ENCODE measurements around the gene LARP4. TPM values are rescaled to one million over a fixed set of nuclear protein-coding genes. Genes with fewer than 3 reads are reported as not detected.
"Not testable (repeated sequence)": the region's sequence is repeated elsewhere in the genome, so short reads cannot be mapped to it uniquely, and the experiment has no call there.

Gene LARP4
- total RNA-seq, 4 donors from 2014 or later = 25.2 to 55.3 (median 38.1) TPM

- H3K27me3 ChIP-seq = no peaks in the 10 kb centered on the region
- TF ChIP-seq POLR2A (IDR thresholded peaks at IDR 0.05) (no peak), CTCF (IDR thresholded peaks at IDR 0.05) (no peak)
- no peaks in the 10 kb centered on the region for H3K4me1 ChIP-seq
- H3K4me3 ChIP-seq = no peak overlapping the region
- H3K36me3 ChIP-seq = no peaks in the 10 kb centered on the region
- no peak for DNase-seq
- H3K27ac ChIP-seq = no peak overlapping the region
- no peaks in the 10 kb centered on the region for H3K9me3 ChIP-seq
Measured at GRCh38 chr12:50375802-50376201, 24.9 kb upstream of the LARP4 start.

DNA sequence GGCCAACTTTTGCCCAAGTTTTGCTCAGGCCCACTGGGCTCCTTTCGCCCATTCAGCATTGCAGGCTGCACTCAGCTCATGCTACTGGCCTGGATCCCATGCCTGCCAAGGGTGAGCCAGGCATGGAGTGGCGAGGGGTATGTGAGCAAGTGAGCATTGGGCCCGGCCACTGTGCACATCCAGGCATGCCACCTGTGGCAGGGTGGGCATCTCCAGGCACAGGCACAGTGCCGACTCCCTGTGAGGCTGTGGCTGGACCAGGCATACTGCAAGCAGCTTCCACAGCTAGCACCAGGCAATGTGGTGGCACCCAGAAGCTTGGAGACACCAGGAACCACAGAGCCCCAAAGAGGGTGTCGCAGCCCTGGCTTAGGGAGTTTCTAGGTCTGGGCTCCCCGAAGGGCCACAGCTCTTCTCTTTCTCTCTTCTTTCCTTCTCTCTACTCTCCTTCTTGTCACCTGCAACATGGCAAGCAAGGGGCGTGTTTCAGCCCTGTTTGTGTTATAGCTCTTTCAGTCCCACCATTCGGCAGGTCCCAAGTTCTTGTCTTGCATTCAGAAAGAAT, 19.8 kb upstream of the LARP4 start:
- no peak for DNase-seq
- H3K4me1 ChIP-seq = no peaks in the 10 kb centered on the region
- H3K27me3 ChIP-seq = no peaks in the 10 kb centered on the region
- H3K4me3 ChIP-seq = no peak overlapping the region
- TF ChIP-seq POLR2A (IDR thresholded peaks at IDR 0.05) (no peak), CTCF (IDR thresholded peaks at IDR 0.05) (no peak)
- H3K36me3 ChIP-seq = no peaks in the 10 kb centered on the region
- no peak overlapping the region for H3K27ac ChIP-seq
- H3K9me3 ChIP-seq = no peaks in the 10 kb centered on the region

DNA sequence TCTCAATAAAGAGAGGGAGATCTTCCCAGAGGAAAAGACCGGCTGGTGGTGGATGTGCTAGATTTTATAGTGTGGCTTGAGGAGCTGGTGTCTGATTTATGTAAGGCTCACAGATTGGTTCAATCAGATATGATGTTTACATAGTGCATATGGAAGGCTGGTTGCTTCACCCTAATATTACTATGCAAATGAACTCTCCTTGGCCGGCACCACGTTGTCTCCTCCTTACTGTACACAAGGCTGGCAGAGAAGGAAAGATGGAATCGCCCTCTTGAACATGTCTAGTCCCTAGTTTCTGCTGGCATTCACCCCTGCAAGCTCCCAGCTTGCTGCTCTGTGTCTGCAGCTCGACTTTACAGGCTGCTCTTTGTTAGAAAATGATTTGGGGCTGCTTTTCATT, 13.2 kb upstream of the LARP4 start:
- peaks cover 0 to 4% (median 0%) of the 10 kb centered on the region in 4 donors for H3K4me1 ChIP-seq
- TF ChIP-seq CTCF (IDR thresholded peaks at IDR 0.05) (no peak), POLR2A (IDR thresholded peaks at IDR 0.05) (no peak)
- no peak overlapping the region for H3K27ac ChIP-seq
- H3K27me3 ChIP-seq = no peaks in the 10 kb centered on the region
- H3K4me3 ChIP-seq = no peak overlapping the region
- H3K36me3 ChIP-seq = no peaks in the 10 kb centered on the region
- DNase-seq = no peak
- H3K9me3 ChIP-seq = no peaks in the 10 kb centered on the region

- Histone ChIP-seq H3K27me3 (no peaks in the 10 kb centered on the region), H3K4me3 (no peak overlapping the region), H3K27ac (no peak overlapping the region), H3K9me3 (no peaks in the 10 kb centered on the region), H3K36me3 (no peaks in the 10 kb centered on the region), H3K4me1 (peaks cover 0 to 4% (median 0%) of the 10 kb centered on the region in 4 donors)
- no peak for DNase-seq
- TF ChIP-seq CTCF (IDR thresholded peaks at IDR 0.05) = no peak
- TF ChIP-seq POLR2A (IDR thresholded peaks at IDR 0.05) = no peak
Measured at GRCh38 chr12:50387972-50388478, 12.7 kb upstream of the LARP4 start.

- H3K9me3 ChIP-seq, H3K4me3 ChIP-seq, H3K4me1 ChIP-seq, DNase-seq, H3K36me3 ChIP-seq, H3K27ac ChIP-seq, H3K27me3 ChIP-seq: not testable (repeated sequence)
Measured at GRCh38 chr12:50388793-50389192, 11.9 kb upstream of the LARP4 start.

DNA sequence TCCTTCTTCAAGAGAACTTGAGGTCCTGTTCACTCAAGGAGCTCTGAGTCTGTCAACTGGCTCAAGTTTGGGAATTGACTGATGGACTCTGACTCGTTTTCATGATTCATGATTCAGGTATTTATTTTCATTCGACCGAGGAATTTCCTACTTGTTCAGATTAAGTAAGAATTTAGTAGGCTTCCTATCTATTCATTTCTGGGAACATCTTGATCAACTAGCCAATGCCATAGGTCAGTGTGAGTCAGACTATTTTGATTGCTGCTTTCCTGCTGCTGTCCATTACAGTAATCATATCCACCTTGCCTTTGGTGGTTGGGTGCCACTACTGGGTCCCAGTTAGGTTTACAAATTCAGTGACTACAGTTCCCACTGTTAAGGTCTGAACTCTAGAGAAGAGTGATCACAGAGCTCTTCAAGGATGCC, 10.4 kb upstream of the LARP4 start:
- no peak overlapping the region for H3K4me3 ChIP-seq
- H3K4me1 ChIP-seq = peaks cover 0 to 4% (median 0%) of the 10 kb centered on the region in 4 donors
- H3K9me3 ChIP-seq = no peaks in the 10 kb centered on the region
- H3K36me3 ChIP-seq = no peaks in the 10 kb centered on the region
- no peaks in the 10 kb centered on the region for H3K27me3 ChIP-seq
- TF ChIP-seq POLR2A (IDR thresholded peaks at IDR 0.05) (no peak), CTCF (IDR thresholded peaks at IDR 0.05) (no peak)
- H3K27ac ChIP-seq = peak overlapping the region in 1 of 4 donors; percentile 27
- peak in 1 of 3 donors; percentile 49 for DNase-seq

All from Peyer's patch (tissue), 4 donors.